ENCODE results near the gene EEF1A2.

- TF ChIP-seq CTCF (IDR thresholded peaks at IDR 0.05) (no peak), POLR2A (IDR thresholded peaks at IDR 0.05) (no peak), EP300 (IDR thresholded peaks at IDR 0.05) (no peak)
Observed at GRCh38 chr20:63487781-63488241, 11.1 kb downstream of the EEF1A2 start.

All from tibial nerve (tissue), 4 donors.